Measurements from ENCODE around the gene LAMP1.
"Not testable (repeated sequence)": the region's sequence is repeated elsewhere in the genome, so short reads cannot be mapped to it uniquely, and the experiment has no call there.

The LAMP1 gene

GRCh38 chr13:113359571-113359970, 62.5 kb downstream of the LAMP1 start:
- DNase-seq: no peak

- no peak for DNase-seq
Measured at GRCh38 chr13:113360446-113360845, 63.4 kb downstream of the LAMP1 start.

DNA sequence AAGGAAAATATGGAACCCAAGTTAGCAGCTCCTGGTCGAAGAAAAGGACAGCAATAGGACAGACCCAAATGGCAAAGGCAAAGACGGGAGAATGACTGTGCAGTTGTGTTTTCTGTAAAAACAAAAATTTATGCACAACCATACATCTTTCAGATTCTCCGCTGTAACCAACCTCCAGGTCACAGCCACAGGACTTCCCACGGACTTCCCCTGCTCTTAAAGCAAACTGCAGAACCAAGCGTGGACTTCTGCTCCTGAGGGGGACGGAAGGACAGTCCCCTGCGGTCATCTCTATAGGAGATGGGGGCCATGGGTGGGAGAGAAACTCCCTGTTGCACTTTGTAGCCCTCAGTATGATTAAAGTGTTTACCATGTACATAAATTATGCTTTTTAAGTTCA, 64.4 kb downstream of the LAMP1 start:
- no peak for DNase-seq

DNA sequence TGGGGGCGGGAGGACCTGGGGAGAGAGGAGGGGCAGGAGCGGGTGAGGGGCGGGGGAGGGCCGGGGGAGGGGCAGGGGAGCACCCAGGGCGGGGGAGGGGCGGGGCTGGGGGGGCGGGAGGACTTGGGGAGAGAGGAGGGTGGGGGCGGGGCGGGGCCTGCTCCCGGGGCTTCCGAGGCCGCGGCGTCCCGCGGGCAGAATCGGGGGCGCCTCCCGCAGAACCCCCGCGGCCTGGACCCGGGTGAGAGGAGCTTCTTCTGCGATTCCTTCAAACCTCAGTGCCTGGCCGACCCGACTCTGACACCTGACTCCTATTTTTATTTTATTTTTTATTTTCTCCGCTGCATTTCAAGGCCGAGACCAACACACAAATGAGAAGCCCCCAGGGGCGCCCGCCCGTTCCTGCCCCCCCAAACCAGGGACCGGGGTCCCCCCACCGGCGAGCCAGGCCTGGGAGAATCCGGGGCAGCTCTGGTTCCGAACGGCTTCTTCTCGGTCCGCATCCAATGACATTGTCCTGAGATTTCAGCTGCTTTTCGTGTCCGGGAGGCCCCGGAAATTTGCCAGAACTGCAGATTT, 67.4 kb downstream of the LAMP1 start:
- no peak for DNase-seq

DNA sequence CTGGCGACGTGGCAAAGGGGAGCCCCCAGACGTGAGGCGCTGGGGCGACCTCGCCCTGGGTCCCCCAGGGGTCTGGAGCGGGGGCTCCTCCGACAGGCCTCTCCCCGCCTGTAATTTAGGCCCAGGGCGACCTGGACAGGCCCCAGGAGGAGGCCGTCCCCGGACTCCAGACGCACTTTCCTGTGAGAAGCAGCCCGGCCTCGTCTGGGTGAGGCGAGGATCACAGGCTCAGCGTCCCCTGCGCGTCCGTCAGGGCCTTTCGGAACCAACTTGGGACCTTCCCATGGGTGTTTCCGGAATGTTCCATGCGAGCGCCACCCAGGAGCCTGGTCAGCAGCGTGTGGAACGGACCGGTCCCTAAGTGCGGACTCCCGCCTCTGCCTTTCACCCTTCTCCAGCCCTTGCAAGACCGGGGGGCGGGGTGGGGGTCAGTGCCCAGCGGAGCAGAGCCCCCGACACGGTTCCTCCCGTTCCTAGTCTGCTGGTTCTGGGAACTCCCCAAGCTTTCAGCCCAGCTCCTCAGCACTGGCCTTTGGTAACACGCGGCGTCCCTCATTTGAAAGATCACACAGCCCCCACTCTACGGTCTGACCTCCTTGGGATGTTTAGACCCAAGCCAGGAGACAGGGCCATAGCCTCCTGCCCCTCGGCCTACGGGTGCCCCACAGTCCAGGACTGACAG, 68.0 kb downstream of the LAMP1 start:
- DNase-seq: no peak

DNA sequence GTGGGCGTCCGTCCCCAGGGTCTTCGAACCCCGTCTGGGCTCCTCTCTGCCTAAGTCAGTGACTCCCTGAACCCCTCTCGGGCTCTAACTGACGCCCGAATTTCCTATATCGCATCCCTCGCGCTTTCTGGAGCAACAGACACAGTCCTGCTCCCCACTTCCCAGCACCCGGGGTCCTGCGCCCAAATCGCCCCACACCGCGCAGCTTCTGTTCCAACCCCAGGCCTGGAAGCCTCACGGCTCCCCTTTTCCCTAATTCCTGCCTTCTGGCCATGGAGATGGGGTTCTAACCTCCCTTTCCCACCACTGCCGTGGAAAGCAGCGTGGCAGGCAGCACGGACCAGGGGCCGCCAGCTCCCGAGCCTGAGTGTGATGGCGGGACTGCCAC, 68.5 kb downstream of the LAMP1 start:
- no peak for DNase-seq

GRCh38 chr13:113365971-113366588, 69.0 kb downstream of the LAMP1 start:
- DNase-seq: peak; percentile 34

GRCh38 chr13:113367020-113367560, 70.1 kb downstream of the LAMP1 start:
- DNase-seq: no peak

DNA sequence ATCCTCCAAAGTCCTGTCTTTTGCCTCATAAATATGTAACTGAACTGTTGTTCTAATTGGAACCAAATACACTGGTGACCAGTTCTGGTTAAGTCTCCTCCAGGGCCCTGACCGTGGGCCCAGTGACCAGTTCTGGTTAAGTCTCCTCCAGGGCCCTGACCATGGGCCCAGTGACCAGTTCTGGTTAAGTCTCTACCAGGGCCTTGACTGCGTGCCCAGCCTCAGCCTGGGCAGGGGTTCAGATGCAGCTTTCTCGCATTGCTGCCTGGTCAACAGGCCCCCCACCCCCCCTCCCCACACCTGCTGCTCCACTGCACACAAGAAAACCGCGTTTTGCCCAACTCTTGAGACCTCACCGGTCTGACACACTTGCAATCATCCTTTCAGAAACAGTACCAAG, 70.7 kb downstream of the LAMP1 start:
- no peak for DNase-seq

GRCh38 chr13:113368353-113368752, 71.3 kb downstream of the LAMP1 start:
- not testable (repeated sequence) for DNase-seq

GRCh38 chr13:113369189-113369588, 72.2 kb downstream of the LAMP1 start:
- no peak for DNase-seq

GRCh38 chr13:113369881-113370280, 72.8 kb downstream of the LAMP1 start:
- no peak for DNase-seq

- no peak for DNase-seq
Measured at GRCh38 chr13:113371061-113371460, 74.0 kb downstream of the LAMP1 start.

DNA sequence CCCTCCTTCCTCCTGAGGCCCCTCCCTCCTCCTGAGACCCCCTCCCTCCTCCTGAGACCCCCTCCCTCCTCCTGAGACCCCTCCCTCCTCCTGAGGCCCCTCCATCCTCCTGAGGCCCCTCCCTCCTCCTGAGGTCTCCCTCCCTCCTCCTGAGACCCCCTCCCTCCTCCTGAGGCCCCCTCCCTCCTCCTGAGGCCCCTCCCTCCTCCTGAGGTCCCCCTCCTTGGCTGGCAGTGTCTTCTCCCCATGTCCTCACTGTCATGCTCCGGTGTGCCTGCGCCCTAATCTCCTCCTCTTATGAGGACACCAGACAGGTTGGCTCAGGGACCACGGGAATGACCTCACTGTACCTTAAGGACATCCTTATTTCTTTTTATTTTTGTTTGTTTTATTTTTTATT, 74.7 kb downstream of the LAMP1 start:
- DNase-seq: not testable (repeated sequence)
